ENCODE results near the gene KCNJ10.
"Not testable (repeated sequence)": the region's sequence is repeated elsewhere in the genome, so short reads cannot be mapped to it uniquely, and the experiment has no call there.

Gene KCNJ10

GRCh38 chr1:160069460-160070231 lies at the start of gene KCNJ10:
KCNJ10 (minus strand) TSS chr1:160070160; CDS start chr1:160042532, 27,628 bp downstream.
- DNase-seq (ENCODE audit: low read depth in 2 of 2) = no peak

DNA sequence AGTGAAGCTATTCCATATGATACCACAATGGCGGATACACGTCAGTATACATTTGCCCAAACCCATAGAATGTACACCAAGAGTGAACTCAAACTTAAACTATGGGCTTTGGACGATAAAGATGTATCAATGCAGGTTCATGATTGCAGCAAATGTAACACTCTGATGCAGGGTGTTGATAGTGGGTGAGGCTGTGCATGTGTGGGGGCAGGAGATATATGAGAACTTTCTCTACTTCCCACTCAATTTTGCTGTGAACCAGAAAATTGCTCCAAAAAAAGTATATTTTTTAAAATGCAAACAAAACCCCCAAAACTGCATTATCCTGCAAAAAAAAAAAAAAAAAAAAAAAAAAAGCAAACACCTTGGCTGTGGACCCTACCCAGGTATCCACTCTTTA lies 49.0 kb upstream of the KCNJ10 start:
- DNase-seq (ENCODE audit: low read depth in 2 of 2) = no peak

GRCh38 chr1:160117709-160118183 lies 47.8 kb upstream of the KCNJ10 start:
- DNase-seq (ENCODE audit: low read depth in 2 of 2) = no peak

- DNase-seq (ENCODE audit: low read depth in 2 of 2) = no peak
These were observed 47.3 kb upstream of the KCNJ10 start for GRCh38 chr1:160117300-160117699.

- DNase-seq (ENCODE audit: low read depth in 2 of 2) = no peak
These were observed 46.6 kb upstream of the KCNJ10 start for GRCh38 chr1:160116283-160117147.

GRCh38 chr1:160115545-160116282 lies 45.8 kb upstream of the KCNJ10 start, which contains the start of gene ATP1A2:
ATP1A2 (plus strand) TSS chr1:160115759; CDS start chr1:160115862, 103 bp downstream.
- no peak for DNase-seq (ENCODE audit: low read depth in 2 of 2)

GRCh38 chr1:160114085-160114484 lies 44.1 kb upstream of the KCNJ10 start:
- DNase-seq (ENCODE audit: low read depth in 2 of 2) = no peak

GRCh38 chr1:160113407-160113806 lies 43.4 kb upstream of the KCNJ10 start:
- DNase-seq (ENCODE audit: low read depth in 2 of 2) = no peak

DNA sequence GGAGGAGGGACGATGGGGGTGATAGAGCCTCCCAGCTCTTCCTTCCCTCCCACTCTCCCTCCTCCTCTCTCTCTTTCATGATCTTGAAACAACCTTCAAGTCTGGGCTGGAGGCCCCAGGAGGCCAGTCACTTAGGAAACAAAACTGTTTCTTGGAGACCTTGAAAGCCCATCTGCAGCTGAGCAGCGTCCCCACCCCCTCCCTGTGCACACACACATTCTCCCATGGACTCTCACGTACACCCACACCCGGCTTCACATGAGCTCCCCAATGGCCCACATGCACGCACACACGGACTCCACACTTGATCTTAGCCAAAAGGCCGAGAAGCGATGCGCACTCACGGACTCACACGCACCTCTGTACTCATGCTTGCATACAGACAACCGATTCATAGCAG lies 42.4 kb upstream of the KCNJ10 start:
- DNase-seq (ENCODE audit: low read depth in 2 of 2) = no peak

- not testable (repeated sequence) for DNase-seq (ENCODE audit: low read depth in 2 of 2)
These were observed 41.5 kb upstream of the KCNJ10 start for GRCh38 chr1:160111462-160111861.

- DNase-seq (ENCODE audit: low read depth in 2 of 2) = no peak
These were observed 39.7 kb upstream of the KCNJ10 start for GRCh38 chr1:160109686-160110085.

- peak in 1 of 2 donors; percentile 45 for DNase-seq (ENCODE audit: low read depth in 2 of 2)
These were observed 39.1 kb upstream of the KCNJ10 start for GRCh38 chr1:160108888-160109662.

- DNase-seq (ENCODE audit: low read depth in 2 of 2) = no peak
These were observed 37.6 kb upstream of the KCNJ10 start for GRCh38 chr1:160107512-160107911.

DNA sequence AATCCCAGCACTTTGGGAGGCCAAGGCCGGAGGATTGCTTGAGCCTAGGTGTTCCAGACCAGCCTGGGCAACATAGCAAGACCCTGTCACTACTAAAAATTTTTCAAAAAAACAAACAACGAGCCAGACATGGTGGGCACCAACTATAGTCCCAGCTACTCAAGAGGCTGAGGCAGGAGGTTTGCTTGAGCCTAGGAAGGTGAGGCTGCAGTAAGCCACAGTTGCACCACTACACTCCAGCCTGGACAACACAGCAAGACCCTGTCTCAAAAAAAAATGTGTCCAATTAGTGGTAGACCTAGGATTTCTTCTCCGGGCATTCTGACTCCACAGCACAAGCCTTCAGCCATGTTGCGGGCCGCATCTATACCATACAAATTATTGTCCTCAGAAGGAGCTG lies 35.2 kb upstream of the KCNJ10 start:
- DNase-seq (ENCODE audit: low read depth in 2 of 2) = no peak

GRCh38 chr1:160104486-160104885 lies 34.5 kb upstream of the KCNJ10 start:
- no peak for DNase-seq (ENCODE audit: low read depth in 2 of 2)

GRCh38 chr1:160103658-160104408 lies 33.9 kb upstream of the KCNJ10 start:
- DNase-seq (ENCODE audit: low read depth in 2 of 2) = no peak

- no peak for DNase-seq (ENCODE audit: low read depth in 2 of 2)
These were observed 32.0 kb upstream of the KCNJ10 start for GRCh38 chr1:160101717-160102522.

DNA sequence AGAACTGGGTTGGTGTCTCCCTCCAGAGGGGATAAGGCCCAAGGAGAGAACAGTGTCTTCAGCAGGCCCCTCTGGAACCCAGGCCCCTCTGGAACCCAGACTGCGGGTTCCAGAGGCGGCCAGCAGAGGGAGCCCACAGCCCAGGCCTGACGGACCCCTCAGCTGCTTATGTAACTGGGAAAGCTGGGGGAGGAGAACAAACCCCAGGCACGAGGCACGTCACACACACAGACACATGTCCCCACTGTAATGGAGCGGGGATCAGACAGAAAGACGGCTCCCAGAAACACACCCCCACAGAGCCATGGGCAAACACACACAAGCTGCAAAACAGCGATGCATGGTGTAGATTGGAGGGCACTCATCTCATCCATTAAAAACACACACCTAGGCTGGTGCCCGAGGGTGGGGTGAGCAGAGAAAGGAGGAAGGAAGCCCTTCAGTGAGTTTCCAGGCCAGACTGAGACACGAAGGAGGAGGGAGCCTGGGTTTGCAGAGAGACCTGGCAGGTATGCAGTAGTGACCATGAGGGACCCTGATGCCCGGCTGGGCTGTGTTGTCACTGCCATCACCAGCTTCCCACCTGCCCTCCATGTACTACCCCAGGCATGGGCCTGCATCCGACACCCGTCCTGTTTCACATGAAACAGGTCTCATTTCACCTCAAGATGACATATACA lies 31.2 kb upstream of the KCNJ10 start:
- peak; percentile 63 to 71 for DNase-seq (ENCODE audit: low read depth in 2 of 2)

Measured in stimulated activated CD4-positive, alpha-beta T cell treated with anti-CD3 and anti-CD28 coated beads, Interleukin-4, amount 100 ng/mL, for 48 hours (primary cell).